NCI-H1436 treated with DMSO at 0.1 percent for 48 hours (cell line): ENCODE measurements around the gene TGIF2.
"Not testable (repeated sequence)": the region's sequence is repeated elsewhere in the genome, so short reads cannot be mapped to it uniquely, and the experiment has no call there.

ENCODE experiments used
- DNase-seq: peaks from one replicate; lab custom pipeline; 2025; lab: John Stamatoyannopoulos, UW

The TGIF2 gene

DNA sequence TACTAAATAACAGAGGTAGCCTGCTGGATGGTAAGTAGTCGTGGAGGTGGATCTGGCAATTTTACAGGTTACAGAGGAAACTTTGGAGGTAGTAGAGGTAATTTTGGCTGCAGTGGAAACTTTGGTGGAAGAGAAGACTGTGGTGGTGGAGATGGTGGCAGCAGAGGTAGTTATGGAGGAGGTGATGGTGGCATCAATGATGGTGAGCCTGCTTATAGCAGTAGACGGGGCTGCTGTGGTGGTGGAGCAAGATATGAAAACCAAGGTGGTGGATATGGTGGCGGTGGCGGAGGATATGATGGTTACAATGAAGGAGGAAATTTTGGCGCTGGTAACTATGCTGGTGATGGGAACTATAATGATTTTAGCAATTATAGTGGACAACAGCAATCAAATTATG is 47.5 kb downstream of the TGIF2 start:
- DNase-seq = no peak

DNA sequence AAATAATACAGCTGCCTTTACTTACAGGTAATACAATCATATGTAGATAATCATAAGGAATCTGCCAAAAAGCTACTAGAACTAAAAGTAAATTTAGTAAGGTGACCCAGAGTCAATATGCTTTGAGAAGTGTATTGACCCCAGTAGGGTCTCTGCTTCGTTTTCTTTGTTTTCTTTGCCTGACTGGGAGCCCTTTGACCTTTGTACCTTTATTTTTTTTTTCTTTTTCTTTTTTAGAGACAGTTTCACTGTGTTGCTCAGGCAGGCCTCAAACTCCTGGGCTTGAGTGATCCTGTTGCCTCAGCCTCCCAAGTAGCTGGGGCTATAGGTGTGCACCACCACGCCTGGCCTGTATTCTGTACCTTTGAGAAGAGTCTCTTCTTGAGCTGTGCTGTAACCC is 50.0 kb downstream of the TGIF2 start:
- no peak for DNase-seq

DNA sequence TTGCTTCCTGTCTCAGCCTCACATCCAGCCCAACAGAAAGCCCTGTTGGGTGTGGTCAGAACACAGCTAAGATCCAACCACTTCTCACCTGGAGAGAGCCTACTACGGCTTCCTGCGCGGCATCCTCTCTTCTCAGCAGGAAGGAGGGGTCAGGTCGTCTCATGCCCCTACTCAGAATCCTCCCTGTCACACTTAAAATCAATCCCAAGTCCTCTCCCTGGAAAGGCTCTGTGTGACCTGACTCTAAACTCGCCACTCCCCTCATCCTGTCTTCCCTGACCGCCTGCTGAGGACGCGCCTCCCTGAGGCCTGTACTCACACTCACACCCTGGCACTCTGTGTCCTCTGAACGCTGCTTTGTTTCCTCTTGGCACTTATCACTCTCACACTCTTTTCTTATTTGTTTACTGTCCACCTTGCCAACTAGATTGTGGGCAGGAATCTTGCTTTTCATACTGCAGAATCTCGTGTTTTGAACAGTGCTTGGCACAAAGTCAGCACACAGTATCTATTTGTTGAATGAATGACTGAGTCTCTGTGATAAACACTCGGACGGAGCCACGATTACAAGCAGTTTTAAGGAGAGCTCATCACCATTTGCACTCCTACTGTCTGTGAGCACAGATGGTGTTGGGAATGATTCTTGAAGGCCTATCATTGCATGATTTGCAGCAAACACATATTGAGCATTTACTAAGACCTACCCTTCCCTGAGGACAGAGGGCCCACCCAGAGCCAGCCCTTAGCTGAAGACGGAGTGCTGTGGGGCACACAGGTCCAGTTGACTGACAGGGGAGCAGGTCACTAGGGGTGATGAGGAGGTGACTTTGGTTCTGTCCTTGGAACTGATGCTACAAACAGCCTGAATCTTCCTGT is 50.9 kb downstream of the TGIF2 start:
- DNase-seq = no peak

DNA sequence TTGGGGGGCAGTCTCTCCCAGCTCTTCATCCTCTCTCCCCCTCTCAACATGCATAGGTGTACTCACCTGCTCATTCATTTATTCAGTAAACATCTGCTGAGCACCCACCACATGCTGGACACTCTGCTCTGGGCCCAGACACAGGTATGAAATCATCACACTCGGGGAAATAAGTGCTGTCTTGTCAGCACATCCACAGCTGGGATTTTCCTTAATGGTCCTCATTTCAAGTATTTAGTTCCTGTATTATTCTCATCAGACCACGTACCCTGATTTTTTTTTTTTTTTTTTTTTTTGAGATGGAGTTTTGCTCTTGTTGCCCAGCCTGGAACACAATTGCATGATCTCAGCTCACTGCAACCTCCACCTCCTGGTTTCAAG is 51.5 kb downstream of the TGIF2 start:
- no peak for DNase-seq

- no peak for DNase-seq
Measured at GRCh38 chr20:36628076-36628475, 54.7 kb downstream of the TGIF2 start.

DNA sequence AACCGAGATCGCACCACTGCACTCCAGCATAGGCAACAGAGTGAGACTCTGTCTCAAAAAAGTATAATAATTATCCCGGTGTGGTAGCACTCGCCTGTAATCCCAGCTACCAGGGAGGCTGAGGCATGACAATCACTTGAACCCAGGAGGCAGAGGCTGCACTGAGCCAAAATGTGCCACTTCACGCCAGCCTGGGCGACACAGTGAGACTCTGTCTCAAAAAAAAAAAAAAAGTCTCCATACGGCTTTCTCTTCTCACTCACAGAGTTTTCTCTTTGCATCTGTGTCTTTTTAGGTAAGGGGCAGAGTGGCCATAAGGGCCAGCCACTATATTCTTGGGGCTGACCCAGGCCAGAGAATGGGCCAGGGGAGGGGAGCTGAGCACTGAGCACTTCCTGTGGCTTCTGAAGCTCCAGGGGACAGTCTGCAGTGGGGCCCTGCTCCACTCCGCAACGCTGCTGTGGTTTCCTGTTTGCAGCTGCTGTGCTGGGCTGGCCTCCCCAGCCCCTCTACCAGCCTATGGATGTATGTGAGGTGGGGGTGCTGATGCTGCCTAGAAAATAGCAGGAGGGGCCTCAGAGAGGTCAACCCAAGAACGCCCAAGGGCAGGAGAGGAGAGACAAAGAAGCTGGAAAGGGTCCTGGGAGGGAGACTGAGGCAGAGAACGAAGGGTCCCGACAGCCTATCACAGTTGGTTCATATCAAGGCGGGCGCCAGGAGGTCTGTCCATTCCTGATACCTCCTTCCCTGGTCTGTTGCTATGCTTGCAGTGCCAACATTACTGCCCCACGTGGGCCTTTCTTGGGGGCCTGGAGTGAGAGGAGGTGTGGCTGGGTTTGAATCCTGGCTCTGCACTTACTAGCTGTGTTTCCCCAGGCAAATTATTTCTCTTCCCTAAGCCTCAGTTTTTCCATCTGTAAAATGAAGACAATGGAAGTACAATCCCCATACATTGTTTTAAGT is 56.6 kb downstream of the TGIF2 start:
- no peak for DNase-seq

DNA sequence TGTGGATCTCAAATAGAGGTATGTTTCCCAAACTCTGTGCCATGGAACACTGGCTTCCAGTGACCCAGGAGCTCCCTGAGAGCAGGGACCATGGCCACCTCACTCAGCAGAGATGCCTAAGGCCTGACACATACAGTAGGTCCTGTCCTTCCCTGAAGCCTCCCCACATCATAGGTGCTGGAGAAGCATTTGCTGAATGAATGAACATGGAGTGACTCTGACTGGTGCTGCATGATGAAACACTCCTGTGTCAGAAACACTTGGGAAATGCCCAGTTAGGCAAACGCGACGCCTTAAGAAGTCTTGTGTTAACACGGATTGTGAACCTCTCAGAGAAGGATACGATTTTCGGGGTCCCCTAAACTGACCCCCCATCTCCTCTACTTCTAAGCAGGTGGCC is 58.2 kb downstream of the TGIF2 start:
- DNase-seq = no peak

- no peak for DNase-seq
Measured at GRCh38 chr20:36632147-36632486, 58.7 kb downstream of the TGIF2 start.

- DNase-seq = no peak
Measured at GRCh38 chr20:36632487-36633284, 59.3 kb downstream of the TGIF2 start.

- no peak for DNase-seq
Measured at GRCh38 chr20:36633285-36633772, 59.9 kb downstream of the TGIF2 start.

DNA sequence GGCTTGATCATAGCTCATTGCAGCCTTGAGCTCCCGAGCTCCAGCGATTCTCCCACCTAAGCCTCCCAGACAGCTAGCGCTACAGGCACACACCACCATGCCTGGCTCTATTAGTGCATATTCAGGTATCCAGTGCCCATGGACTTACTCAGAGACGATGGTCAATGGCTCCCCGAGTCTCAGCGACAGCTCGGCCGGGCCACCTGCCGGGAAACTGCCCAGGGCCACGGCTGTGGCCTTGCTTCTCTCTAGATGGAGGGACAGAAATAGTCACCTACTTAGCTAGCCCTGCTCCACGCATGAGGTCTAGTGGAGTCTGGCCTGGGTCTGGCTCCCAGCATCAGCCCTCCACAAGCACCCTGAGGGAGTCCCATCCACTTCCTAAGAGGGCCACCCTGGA is 60.9 kb downstream of the TGIF2 start:
- DNase-seq = no peak

DNA sequence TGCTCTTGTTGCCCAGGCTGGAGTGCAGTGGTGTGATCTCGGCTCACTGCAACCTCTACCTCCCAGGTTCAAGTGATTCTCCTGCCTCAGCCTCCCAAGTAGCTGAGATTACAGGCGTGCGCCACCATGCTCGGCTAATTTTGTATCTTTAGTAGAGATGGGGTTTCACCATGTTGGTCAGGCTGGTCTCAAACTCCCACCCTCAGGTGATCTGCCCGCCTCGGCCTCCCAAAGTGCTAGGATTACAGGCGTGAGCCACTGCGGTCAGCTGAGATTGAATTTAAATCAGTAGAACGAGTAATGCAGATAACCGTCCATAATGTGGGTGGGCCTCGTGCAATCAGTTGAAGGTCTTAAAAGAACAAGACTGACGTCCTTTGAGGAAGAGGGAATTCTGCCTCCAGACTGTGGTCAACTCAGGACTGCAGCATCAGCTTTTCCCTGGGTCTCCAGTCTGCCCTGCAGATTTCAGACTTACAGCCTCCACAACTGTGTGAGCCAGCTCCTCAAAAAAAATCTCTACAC is 65.5 kb downstream of the TGIF2 start:
- not testable (repeated sequence) for DNase-seq

- no peak for DNase-seq
Measured at GRCh38 chr20:36641506-36641843, 68.1 kb downstream of the TGIF2 start.

GRCh38 chr20:36642136-36642535 is 68.7 kb downstream of the TGIF2 start:
- no peak for DNase-seq
